DMS53 (cell line): ENCODE measurements around the gene PLEKHG4.

Experiments used
- DNase-seq: peaks from one replicate; lab custom pipeline; 2025; lab: John Stamatoyannopoulos, UW

The PLEKHG4 gene, protein sequence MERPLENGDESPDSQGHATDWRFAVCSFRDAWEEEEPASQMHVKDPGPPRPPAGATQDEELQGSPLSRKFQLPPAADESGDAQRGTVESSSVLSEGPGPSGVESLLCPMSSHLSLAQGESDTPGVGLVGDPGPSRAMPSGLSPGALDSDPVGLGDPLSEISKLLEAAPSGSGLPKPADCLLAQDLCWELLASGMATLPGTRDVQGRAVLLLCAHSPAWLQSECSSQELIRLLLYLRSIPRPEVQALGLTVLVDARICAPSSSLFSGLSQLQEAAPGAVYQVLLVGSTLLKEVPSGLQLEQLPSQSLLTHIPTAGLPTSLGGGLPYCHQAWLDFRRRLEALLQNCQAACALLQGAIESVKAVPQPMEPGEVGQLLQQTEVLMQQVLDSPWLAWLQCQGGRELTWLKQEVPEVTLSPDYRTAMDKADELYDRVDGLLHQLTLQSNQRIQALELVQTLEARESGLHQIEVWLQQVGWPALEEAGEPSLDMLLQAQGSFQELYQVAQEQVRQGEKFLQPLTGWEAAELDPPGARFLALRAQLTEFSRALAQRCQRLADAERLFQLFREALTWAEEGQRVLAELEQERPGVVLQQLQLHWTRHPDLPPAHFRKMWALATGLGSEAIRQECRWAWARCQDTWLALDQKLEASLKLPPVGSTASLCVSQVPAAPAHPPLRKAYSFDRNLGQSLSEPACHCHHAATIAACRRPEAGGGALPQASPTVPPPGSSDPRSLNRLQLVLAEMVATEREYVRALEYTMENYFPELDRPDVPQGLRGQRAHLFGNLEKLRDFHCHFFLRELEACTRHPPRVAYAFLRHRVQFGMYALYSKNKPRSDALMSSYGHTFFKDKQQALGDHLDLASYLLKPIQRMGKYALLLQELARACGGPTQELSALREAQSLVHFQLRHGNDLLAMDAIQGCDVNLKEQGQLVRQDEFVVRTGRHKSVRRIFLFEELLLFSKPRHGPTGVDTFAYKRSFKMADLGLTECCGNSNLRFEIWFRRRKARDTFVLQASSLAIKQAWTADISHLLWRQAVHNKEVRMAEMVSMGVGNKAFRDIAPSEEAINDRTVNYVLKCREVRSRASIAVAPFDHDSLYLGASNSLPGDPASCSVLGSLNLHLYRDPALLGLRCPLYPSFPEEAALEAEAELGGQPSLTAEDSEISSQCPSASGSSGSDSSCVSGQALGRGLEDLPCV

DNA sequence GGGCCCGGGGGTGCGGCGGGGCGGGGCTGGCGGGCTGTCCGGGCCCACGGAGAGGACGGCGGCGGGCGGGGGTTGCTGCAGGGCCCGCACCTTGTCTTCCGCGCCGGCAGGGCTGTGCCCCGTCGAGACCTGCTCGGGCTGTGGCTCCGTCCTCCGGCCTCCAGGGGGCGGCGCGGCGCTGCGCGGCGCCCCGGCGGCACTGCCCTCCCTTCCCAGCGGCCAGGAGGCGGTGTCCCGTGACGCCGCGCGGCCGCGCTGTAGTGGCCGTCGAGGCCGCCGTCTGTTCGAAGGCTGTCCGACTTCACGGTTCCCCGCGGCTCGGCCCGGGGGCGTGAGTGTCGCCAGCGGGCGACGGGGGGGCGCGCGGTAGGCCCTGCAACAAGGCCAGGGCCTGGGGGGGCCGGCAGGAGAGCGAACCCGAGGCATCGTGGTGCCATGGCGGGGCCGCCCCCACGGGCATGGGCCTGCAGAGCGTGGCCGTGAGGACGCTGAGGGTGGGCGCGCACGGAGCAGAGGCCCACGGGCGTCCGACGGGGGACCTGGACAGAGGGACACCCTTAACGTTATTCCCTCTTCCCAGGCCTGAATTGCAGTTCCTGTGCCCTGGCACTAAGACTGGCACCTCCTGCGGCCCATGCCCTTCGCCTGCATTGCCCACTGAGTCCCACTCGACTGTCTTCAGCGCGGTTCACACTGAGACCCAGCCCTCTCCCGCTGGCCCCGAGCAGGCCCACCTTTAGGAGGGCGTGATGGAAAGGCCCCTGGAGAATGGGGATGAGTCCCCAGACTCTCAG is at the start of gene PLEKHG4:
PLEKHG4 (plus strand) TSS at position 237 of the 794 bp plus-strand sequence; CDS start at position 750, 513 bp downstream.
- DNase-seq, result peak; percentile 90

DNA sequence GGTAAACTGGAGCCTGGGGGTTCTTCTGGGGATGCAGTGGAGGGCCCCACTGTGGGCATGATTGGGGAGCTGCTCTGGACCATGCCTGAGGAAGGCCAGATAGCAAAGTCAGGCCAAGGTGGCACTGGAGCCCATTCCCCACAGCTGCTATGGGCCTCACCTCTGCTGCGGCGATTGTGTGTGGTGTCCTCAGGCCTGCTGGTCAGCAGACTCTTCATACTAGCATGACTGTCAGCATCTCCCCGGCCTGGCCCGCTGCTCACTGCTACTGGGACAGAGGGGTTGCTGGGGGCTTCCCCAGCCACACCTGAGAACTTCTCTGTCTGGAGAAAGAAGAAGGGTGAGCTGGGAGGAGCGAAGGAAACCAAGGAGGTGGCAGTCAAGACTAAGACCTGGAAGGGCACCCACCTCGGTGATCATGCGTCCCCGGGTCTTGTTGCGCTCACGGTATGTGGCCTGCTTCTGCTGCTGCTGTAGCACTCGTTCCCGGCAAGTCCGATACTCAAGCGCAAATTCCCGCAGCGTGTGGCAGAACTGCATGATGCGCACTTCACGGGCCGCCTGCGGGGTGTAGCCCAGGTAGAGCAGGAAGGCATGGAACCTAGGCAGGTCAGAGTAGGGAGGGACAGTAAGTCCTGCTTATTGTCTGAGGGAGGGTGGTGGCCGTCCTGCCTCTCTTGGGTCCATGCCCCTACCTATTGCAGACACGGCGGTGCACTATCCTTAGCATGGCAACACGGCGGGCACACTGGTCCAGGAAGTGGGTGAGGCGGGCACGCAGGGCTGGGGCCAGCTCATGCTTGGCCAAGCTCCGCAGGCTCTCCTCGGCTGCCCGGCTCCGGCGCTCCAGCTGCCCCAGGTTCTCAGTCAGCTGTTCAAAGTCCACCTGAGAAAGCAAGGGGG is 49.2 kb upstream of the PLEKHG4 start:
- no peak for DNase-seq

DNA sequence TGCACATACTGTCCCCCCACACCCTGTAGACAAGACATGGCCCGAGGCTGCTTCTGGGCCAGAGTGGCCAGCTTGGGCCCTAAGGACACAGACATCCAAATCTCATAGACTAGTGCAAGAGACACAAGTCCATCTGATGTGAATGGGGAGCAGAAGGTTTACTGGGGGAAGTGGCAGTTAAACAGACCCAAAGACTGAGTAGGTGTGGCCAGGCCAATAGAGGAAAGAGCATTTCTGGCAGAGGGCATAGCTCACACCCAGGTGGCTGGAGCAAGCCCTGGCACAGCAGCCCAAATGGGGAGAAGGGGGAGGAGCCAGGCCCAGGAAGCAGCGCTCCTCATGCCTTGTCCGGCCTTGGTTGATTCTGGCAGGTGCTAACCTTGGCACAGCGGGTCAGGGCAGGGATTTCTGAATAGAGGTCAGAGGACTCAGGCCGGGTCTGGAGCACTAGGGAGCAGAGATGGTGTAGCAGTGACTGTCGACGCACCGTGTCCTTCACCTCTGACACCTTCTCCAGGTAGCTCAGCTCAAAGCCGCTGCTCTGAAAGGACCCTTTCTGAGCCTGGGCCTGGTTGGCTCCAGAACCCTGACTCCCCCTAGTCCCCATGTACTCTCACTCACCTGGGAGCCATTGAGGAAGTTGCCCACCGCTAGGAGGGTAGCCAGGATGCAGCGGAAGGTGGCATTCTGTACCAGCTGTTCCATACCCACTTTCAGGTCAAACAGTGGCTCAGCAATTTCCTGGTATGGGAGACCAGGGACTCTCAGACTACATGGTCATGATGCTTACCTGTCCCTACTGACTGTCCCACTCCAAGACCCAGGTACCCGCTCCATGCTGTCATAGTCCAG is 48.3 kb upstream of the PLEKHG4 start:
- no peak for DNase-seq

DNA sequence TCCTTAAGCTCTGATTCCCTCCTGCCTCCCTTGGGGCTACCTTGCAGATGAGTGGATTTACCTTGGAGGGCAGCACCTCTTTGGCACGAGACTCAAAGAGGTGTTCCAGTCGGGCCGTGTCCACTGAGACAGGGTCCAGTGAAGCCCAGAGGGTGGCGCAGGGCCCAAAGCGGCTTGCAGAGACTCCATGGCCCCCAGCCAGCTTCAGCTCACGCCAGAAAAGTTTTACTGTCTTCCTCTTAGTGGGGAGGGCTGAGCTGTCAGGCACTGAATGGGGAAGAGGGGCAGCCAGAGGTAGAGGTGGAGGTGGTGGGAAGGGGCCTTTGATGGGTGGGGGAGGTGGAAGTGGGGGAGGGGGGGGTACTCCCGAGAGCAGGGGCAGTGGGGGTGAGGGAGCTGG is 45.7 kb upstream of the PLEKHG4 start:
- DNase-seq, result no peak

DNA sequence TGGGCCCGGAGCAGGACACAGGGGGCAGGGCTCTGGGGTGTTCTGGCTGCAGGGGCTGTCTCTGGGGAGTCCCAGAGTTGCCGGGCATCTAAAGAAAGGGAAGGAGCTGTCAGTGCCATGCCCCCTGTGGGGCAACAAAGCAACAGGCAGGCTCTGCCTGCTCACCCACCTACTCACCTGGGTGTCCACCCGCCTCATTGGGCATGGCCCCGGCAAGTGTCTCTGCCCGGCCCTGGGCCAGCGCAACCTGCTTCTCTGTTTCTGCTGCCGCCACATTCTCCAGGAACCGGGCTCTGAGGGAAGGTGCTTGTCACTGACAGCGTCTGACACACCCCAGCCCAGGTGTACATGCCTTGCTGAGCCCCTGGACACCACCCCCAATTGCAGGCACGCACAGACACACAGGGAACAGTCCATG is 45.1 kb upstream of the PLEKHG4 start:
- no peak for DNase-seq

DNA sequence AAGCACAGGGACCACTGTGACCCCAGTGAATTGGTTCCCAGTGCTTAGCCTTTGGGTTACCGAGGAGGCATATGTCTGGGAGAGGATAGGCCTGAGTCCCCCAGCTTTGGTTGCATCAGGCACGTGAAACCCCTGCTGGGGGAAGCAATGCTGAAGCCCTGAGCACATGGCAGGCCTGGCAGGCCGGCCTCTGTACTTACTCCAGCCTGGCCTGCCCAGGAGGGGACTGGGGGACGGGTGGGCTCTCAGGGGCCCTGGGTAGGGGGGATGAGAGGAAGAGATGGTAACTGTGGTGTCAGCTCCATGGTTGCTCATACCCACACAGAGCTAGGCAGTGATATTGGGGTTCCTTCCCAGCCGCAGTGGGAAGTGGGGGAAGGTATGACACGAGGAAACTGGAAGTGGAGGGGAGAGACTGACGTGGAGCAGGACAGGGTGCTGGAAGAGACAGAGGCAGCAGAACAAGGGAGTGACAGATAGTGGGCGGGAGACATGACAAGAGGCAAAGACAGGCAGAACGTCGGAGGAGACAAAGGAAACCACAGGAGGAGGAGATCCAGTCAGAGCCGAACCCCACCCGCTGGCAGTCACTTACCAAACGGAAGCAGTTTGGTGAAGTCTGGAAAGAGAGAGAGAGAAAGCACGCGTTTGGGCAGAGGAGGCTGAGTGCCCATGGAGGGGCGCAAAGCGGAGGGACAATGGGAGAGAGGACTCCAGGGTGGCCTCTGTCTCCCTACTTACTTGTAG is 43.3 kb upstream of the PLEKHG4 start:
- DNase-seq, result no peak

DNA sequence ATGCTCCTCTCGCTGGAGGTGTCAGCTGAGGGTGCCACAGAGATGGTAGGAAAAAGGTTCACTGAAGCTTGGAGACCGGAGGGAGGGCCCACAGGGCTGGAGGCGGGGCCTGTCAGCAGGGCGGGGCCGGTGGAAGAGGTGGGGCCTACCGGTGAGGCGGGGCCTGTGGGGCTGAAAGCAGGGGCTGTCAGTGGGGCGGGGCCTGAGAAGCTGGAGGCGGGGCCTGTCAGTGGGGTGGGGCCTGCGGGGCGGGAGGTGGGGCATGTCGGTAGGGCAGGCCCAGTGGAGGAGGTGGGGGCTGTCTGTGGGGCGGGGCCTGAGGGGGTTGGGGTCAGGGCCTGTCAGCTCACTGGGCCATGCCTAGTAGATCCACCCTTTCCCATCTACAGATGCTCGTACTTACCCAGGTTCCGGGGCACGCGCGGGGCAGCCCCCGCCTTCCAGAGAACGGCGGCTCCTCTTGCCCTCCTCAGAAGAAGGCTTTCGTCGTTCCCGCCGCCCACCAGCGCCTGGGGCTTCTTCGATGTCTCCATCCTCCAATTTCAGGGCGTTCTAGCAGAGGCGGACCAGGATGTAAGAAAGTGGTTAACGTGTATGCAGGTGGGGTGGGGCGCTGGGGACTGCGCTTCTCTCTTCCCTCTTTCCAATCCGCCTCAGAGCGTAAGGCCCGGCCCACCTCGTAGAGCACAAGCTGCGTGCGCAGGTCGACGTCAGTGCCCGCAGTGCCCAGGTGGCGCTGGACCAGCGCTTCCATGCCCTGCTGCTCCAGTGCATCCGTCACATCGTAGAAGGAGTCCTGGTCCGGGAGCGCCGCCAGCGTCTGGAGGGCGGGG is 42.6 kb upstream of the PLEKHG4 start:
- peak; percentile 70 for DNase-seq

DNA sequence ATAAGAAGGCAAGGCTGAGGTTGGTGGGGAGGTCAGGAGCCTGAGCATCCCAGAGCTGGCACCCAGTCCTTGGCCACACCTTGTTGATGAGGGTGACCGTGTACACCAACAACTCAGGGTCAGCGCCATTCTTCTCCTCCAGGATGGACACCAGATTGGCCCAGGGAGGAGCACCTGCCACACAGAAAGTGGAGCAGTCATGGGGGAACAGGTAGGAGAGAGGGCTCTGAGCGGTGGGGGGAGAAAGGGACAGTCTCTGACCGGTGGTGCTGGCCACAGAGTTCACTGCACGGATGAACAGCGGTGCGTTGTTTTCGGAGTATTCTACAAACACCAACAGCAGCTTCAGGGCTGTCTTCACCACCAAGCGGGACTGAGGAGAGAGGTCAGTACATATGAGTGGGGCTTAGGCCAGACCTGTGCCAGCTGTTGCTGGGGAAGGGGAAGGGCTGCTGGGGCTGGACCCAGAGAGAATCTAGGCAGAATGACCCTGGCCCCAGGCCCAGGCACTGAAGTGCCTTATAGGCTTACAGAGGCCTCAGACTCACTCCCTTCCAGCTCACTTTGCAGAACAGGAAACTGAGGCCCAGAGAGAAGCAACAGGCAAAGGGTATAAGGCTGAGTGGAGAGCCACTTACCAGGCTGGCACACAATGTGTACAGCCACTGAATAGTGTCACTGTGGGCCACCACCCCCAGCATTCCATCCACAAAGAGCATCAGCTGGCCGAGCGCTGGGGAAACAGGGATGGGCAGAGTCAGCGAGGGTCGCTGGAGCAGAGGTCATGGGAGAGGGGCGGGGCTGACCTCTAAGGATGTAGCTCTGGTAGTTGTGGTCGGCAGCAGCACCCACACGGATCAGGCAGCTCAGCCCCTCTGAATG is 41.7 kb upstream of the PLEKHG4 start:
- no peak for DNase-seq

DNA sequence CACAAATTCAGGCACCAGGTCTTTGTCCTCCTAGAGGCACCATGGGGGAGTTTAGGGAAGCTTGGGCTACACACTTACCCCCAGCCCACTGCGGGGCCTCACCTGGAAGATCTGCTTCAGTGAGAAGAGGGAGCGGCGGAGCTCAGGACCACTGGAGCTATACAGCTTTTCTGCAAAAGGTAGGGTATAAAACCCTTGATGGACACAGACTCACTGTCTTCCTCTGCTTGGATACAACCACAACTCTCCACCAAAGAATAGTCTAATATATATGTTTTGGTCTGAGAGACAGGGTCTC is 41.1 kb upstream of the PLEKHG4 start:
- DNase-seq, result no peak

DNA sequence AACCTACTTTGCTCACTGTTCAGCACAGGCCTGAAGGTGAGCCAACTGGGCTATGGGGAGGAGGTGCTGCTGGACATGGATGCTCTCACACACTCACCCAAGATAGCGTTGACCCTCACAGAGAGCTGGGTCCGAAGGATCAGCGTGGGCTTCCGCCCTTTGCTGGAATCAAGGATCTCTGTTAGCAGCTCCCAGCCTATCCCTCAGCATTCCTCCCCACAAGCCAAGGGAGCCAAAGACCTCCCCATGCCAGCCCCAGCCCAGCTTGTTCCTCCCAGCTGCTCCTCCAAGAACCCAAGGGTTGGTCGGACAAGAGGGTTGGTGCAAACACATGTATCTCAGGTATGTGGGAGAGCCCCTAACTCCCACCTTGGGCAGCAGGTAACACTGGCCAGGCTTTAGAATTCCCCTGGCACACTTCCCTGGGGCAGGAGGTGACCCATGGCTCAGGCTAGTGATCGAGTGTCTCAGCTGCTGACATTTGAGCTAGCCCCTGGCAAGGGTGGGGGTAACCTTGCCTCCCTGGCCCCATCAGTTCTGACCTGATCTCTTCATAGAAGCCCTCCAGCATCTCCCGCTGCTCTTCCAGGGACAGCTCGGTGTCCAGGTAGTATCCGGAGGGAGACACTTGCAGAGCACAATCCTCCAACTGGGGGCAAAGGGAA is 40.4 kb upstream of the PLEKHG4 start:
- DNase-seq, result no peak

DNA sequence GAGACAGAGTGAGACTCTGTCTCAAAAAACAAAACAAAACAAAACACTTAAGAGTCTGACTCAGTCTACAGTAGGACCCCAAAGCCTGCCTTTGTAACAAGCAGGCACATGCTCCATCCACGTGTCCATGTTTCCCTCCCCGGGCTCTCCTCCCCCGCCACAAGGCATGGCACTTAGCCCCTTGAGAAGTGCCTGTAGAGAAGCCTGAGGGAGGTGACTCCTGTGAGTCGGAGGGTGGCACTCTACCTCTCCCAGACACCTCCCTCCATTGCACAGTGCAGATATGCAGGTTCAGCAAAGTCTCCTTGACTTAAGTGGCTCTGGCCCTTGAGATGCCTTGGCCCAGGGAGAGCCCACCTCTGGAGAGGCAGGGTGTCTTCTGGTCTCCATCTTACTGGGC is 38.8 kb upstream of the PLEKHG4 start:
- no peak for DNase-seq

DNA sequence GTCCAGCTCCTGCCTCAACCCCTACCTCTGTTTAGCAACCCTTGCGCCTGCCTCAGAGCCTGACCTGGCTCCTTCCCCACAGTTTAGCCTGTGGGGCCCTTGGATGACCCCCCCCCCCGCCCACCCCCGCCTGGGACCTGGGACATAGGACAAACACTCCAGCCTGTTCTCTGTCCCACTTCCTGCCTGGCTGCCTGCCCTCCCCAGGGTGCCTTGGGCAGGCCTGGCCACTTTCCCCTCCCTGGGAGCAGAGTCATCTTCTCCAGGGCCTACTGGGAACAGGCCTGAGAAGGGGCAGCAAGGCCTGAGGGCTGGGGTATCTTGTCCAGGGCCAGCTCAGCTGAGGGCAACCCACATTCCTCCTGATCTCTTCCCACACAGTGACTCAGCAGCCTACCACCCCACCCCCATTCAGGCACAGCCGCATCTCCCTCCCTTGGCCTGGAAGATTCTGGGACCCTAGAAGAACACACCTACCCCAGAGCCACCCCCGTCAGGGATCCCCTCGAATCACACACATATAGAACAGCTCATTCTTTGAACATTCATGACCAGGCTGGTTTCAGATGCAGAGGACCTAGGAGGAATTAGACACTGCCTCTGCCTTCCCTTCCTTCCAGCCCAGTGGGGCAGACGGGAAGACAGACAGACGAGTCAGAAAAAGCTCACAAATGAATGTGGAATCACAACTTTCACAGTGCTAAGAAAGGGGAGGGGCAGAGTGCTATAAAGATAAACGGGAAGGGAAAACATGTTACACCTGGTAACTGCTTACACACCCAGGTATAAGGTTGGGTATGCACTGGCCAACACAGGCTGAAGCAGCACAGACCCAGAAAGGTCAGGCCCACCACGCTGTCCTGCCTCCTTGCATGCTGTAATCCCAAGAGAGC is 38.1 kb upstream of the PLEKHG4 start:
- DNase-seq, result peak; percentile 51

DNA sequence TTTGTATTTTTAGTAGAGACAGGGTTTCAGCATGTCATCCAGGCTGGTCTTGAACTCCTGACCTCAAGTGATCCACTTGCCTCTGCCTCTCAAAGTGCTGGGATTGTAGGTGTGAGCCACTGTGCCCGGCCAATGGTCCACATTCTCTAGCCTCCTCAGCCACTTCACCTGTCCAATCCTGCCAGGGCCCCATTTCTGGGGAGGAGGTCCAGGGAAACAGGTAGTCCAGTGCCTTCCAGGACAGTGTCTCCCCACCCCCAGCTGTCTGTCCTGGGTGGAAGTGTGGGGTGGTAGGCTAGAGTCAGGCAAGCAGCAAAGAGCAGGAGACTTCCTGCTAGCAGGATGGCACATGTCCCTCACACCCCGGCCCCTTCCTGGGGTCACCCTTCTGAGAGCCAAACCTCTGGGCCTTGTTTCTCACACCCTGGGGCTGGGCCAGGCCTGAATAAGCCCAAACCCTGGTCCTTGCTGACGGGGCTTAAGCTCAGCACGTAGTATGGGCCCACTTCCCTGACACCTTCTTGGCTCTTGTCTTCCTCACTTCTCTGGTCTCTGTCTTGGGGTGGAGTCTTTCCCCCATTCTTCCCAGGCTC is 37.1 kb upstream of the PLEKHG4 start:
- DNase-seq, result no peak

DNA sequence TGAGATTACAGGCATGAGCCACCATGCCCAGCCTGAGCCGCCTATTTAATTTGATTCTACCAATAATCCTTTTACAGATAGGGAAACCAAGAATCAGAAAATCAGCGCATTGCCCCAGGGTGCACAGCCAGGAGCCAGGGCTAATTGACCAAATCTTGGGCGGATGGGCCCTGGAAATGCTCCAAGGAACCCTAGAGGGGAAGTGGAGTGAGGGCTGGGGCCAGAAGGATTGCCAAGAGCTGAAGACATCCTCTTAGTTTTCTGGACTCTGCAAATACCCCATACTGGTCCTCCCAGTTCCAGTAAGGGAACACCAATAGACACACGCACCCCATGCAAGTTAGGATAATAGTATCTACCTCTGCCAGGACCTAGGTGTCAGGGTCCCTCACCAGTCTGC is 35.9 kb upstream of the PLEKHG4 start:
- DNase-seq, result no peak
